HG03103 (cell line): ENCODE data around the gene ST3GAL3.
"Not testable (repeated sequence)": the region's sequence is repeated elsewhere in the genome, so short reads cannot be mapped to it uniquely, and the experiment has no call there.

ENCODE experiments used
- ATAC-seq: cut with Tn5 transposase; IDR thresholded peaks from one replicate; pipeline ENCODE4 v1.9.1; 2021; ENCODE audit warnings: low read depth; ENCODE audit not compliant: unreplicated experiment

Gene ST3GAL3

GRCh38 chr1:43750083-43750482, 42.7 kb downstream of the ST3GAL3 start:
- ATAC-seq, result no peak

- ATAC-seq, result no peak
Measured at GRCh38 chr1:43753422-43753821, 46.1 kb downstream of the ST3GAL3 start.

- no peak for ATAC-seq
Measured at GRCh38 chr1:43754892-43755291, 47.6 kb downstream of the ST3GAL3 start.

GRCh38 chr1:43757343-43758053, 50.2 kb downstream of the ST3GAL3 start:
- no peak for ATAC-seq

GRCh38 chr1:43760745-43761317, 53.5 kb downstream of the ST3GAL3 start:
- ATAC-seq, result no peak

GRCh38 chr1:43763497-43763973, 56.2 kb downstream of the ST3GAL3 start:
- no peak for ATAC-seq

GRCh38 chr1:43764581-43764980, 57.2 kb downstream of the ST3GAL3 start:
- ATAC-seq, result no peak

GRCh38 chr1:43766086-43766784, 58.9 kb downstream of the ST3GAL3 start:
- ATAC-seq, result no peak

GRCh38 chr1:43766818-43767525, 59.6 kb downstream of the ST3GAL3 start:
- ATAC-seq, result no peak

GRCh38 chr1:43768168-43768567, 60.8 kb downstream of the ST3GAL3 start:
- ATAC-seq, result no peak

GRCh38 chr1:43769350-43769908, 62.1 kb downstream of the ST3GAL3 start:
- ATAC-seq, result no peak

GRCh38 chr1:43770111-43770510, 62.8 kb downstream of the ST3GAL3 start:
- no peak for ATAC-seq

GRCh38 chr1:43772978-43773377, 65.6 kb downstream of the ST3GAL3 start:
- ATAC-seq, result no peak

- no peak for ATAC-seq
Measured at GRCh38 chr1:43773821-43774220, 66.5 kb downstream of the ST3GAL3 start.

GRCh38 chr1:43774359-43774758, 67.0 kb downstream of the ST3GAL3 start:
- ATAC-seq, result no peak

- ATAC-seq, result no peak
Measured at GRCh38 chr1:43776043-43776761, 68.9 kb downstream of the ST3GAL3 start.

- ATAC-seq, result not testable (repeated sequence)
Measured at GRCh38 chr1:43777916-43778315, 70.6 kb downstream of the ST3GAL3 start.

- ATAC-seq, result no peak
Measured at GRCh38 chr1:43779266-43779665, 71.9 kb downstream of the ST3GAL3 start.

- ATAC-seq, result no peak
Measured at GRCh38 chr1:43779805-43780403, 72.6 kb downstream of the ST3GAL3 start.

GRCh38 chr1:43781574-43781973, 74.2 kb downstream of the ST3GAL3 start:
- no peak for ATAC-seq
